ENCODE measurements around the gene PPBP.

Gene PPBP

GRCh38 chr4:73947239-73947985, 40.6 kb downstream of the PPBP start:
- DNase-seq: no peak

- no peak for DNase-seq
Measured at GRCh38 chr4:73945674-73946449, 42.1 kb downstream of the PPBP start.

- no peak for DNase-seq
Measured at GRCh38 chr4:73945140-73945539, 42.9 kb downstream of the PPBP start.

- DNase-seq: peak; percentile 22
Measured at GRCh38 chr4:73944061-73944875, 43.7 kb downstream of the PPBP start.

GRCh38 chr4:73943555-73943954, 44.4 kb downstream of the PPBP start:
- no peak for DNase-seq

GRCh38 chr4:73936969-73937368, 51.0 kb downstream of the PPBP start:
- no peak for DNase-seq

Measured in OCI-M1 (cell line).